GM21423 (cell line): ENCODE measurements around the gene CD44.

Source experiments
- ATAC-seq: cut with Tn5 transposase; IDR thresholded peaks from one replicate; pipeline ENCODE4 v1.9.1; 2021; ENCODE audit warnings: mild to moderate bottlenecking, moderate library complexity; ENCODE audit not compliant: unreplicated experiment

CD44 gene

DNA sequence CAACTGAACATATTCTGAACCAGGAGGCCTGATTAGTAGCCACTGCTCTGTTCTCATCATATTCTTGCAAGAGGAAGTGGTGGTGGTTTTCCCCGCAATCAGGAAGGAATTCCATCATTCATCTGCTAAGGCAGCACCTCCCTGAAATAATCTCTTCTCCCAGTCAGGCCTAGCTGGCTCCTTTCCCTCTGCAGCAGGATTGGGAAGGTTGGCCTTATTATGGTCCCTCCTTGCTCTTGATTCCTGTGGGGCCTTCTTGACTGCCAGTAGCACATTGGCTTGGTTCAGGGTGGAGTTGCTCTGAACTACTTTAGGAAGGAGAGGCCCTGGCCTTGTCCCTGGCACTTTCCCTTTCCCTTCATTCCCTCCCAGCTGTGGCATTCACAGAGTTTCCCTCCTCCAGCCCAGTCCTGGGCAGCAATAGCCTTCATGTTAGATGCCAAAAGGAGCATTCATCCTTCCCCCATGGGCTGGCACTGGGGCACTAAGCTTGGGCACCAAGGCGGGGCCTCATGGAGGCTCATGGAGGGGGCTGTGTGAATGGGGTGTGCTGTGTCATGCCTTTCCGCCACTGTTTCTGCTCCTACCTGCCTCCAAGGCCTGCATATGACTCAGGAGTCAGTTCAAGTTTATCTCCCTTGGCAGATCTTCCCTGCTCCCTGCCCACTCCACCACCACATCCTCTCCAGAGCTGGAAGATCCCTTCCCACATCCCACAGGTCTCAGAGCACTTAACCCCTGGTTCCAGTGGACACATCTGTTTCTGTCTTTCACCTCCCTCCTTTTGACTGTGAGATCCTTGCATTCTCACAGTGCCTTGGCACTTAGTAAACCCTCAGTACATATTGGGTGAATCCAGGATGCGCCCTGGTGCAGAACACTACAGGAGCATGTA, 27.6 kb upstream of the CD44 start:
- ATAC-seq: no peak

DNA sequence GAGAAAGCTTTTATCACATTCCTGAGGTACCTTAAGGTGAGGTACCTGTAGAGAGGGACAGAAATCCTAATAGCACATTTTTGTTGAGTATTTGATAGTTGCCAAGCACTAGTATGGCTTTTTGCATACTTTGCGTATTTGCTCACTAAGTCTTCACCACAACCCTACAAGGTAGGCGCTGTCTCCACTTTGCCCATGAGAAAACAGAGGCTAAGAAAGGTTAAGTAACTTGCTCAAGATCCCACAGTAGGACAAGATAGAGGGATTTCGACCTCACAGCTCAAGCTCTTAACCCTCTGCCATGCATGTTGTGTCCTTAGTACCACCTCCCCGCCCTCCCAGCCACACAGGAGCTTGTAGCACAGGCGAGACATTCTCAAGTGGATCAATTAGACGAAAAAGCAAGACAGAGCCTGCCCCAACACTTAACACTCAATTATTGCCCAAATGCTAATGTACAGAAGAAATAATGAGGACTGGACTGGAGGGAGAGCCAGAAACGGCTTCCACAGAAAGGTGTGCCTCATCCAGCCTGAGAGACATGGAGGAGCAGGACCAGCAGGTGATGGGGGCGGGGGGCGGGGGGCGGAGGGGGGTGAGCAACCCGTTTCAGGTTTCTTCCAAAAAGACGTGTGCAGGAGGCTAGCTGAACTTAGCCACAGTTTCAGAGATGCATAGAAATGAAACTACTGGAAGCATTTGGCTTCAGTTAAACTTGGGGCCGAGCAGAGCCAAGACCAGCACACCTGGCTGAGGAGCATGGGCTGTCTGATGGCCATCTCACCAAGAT, 26.7 kb upstream of the CD44 start:
- ATAC-seq: no peak

GRCh38 chr11:35112846-35113105, 26.2 kb upstream of the CD44 start:
- no peak for ATAC-seq

GRCh38 chr11:35114906-35115687, 23.9 kb upstream of the CD44 start:
- no peak for ATAC-seq

GRCh38 chr11:35115688-35116030, 23.3 kb upstream of the CD44 start:
- ATAC-seq: no peak

DNA sequence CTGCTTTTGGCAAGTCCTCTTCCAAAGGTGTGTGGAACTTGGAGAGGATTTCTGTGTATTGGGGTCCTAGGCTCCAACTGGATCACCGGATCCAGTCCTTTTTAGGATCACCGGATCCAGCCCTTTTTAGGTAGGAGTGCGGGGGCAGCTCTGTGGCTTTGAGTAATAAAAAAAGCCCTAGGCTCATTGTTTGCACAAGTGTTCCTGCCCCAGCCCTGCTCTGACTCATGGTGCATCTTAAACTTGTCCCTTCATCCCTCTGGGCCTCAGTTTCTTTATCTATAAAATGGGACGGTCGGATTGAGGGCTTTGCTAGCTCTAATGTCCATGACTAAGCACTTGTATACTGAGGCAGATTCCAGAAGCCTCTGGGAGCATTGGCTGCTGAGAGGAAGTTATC, 22.7 kb upstream of the CD44 start:
- no peak for ATAC-seq

DNA sequence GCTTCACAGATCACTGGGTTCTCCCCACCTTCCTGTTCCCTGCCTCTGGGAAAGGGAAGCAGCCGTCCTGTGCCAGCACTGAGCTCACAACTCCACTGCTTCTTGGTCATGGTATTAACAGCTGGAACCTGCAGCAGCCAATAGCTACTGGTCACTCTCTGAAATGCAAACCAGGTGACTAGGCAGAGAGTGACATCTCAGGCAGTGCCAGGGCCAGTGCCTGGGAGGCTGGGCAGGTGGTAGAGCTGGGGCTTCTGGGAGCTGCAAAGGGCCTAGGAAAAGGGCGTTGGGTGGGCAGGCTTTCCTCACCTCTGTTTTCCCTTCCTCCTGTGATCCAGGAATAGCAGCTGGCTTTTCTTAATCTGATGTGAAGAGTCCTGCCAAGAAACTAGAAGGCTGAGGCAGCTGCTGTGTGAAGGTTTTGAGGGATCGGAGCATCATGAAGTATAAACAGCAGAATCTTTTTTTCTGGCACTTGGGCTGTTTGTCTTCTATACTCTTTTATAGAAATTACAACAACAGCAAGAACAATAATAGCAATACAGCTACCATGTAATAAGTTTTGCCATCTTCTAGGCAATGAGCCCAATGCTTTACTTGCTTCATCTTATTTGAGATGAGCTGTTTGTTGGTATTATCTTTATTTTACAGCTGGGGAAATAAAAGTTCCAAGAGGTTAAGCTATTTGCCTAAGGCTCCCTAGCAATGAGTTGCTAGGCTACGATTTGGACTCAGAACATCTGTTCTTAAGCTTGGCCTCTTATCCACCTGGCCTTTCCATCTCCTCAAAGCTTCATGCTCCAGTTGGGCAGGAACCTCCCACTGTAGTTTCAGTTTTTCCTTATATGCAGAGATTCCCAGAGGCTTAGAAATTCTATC, 22.0 kb upstream of the CD44 start:
- ATAC-seq: no peak

DNA sequence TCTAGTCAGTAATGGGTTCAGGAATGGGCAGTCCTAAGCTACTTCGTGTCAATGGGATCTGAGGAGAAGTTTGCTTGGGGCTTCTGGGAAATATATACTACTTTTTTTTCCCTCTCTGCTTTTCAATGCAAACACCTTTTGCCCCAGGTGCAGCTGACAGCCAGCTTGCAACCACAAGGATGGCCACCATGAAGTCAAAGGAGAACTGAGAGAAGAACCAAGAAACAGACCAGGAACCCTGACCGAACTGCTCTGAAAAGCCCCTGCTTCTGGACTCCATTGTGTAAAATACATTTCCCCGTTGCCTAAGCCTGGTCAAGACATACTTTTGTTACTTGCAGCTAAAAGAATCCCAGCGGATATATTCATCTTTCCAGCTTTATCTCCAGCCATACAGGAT, 20.1 kb upstream of the CD44 start:
- peak; percentile 78 for ATAC-seq

DNA sequence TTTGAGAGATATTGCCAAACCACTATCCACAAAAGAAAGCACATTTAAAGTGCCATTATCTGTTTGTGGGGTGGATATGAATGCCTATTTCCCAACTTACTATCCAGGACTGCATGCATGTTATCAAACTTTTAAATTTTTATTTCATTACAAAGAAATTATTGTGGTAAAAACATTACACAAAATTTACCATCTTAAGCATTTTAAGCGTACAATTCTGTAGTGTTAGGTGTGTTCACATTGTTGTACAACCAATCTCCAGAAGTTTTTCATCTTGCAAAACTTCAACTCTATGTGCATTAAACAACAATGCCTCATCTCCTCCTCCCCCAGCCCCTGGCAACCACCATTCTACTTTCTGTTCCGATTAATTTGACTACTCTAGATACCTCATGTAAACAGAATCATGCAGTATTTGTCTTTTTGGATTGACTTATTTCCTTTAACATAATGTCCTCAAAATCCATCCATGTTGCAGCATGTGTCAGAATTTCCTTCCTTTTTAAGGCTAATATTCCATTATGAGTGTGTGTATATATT, 17.6 kb upstream of the CD44 start:
- ATAC-seq: no peak

- ATAC-seq: no peak
These were observed 16.7 kb upstream of the CD44 start for GRCh38 chr11:35122308-35122707.

DNA sequence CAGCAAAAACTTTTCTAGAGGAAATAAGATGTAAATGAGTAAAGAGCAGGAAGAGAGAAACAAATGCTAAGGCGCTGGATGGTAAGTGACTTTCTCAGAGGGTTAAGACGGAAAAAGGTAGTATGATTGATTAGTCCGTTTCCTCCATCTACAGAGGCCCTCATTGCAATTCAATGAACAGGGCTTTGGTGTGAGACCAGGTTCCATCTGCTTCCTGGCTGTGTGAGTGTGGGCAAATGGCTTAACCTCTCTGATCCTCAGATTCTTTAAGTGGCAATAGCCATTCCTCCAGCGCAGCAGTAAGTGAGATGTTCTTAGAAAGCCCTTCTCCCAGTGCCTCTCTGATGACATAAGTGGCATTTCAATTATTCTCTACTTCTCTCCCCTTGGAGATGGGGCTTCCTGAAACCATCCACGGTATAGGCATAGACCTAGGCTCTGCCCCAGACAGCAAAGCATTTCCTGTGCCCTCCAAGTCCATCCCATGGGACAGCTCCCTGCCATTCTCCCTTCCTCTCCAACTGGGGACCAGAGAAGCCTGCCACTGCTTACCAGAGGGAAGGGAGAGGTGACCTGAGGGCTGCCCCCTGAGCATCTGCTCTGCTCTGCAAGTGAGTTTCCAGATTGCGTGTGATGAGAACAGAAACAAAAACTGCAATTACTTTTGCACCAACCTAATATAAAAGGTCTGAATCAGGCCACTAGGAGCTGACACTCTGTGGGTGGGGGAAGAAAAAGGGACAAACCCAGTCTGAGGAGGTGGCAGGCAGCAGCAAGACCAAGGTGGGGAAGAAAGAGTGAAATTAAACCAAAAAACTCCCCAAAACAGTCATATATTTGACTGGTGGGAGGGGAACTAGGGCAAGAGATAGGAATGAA, 12.7 kb upstream of the CD44 start:
- peak; percentile 58 for ATAC-seq

- ATAC-seq: no peak
These were observed 11.9 kb upstream of the CD44 start for GRCh38 chr11:35126879-35127581.

GRCh38 chr11:35127619-35128018, 11.4 kb upstream of the CD44 start:
- no peak for ATAC-seq

DNA sequence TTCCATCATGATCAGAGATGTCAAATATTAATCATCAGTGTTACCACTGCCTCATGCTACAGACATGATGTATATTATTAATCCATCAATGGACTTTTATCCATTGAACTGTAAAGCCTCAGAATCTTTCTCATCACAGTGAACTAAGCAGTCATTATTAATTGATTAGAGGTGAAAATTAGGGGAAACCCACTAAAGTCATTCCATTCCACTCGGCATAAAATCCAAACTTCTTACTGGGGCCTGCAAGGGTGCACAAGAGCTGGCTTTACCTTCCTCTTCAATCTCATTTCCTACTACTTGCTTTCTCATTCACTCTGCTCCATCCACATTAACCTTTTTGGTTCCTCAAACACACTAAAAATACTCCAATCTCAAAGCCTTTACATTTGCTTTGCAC, 7.9 kb upstream of the CD44 start:
- ATAC-seq: no peak

DNA sequence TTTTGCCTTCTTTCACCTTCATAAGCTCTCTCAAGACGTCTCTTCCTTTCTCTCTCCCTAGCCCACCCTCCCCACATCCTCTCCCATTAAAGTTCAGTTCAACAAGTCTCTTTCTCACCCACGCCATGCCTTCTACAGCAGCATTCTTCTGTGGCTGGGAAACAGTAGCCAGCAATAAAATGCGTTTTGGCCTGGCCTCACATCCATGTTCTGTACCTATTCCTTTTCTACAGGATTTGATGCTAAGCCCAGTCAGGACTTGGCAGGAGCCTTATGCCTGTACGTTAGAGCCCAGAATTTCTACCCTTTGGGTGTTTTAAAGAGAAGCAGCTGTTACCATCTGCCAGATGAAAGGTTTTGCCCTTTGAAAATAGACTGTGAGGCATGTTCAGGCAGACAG, 7.1 kb upstream of the CD44 start:
- no peak for ATAC-seq

GRCh38 chr11:35133656-35134055, 5.3 kb upstream of the CD44 start:
- no peak for ATAC-seq

- ATAC-seq: no peak
These were observed 4.4 kb upstream of the CD44 start for GRCh38 chr11:35134403-35135148.

DNA sequence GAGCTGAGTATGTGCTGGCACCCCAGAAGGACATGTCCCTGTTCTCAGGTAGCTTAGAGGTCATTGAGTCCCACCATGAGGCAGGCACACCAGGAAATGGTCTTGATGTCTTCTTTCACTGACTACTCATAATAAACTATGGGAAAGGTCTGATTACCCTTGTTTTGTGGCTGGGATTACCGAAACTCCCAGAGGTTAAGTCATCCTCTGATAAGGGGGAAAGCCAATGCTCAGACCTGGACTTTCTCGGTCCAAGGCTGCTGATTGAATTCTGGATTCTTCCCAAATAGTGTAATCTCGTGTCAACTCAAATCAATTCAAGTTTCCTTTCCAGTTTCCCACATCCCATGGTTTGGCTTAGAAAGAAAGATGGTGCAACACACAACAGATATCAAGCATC, 3.7 kb upstream of the CD44 start:
- ATAC-seq: no peak
